T-helper 2 cell treated with Interferon-gamma antibody and Interleukin-4, amounts not matched to agents 100 ng/mL and 5 ng/mL, for 36 hours (primary cell): ENCODE measurements around the gene CISTR. TPM values are rescaled to one million over a fixed set of nuclear protein-coding genes. Genes with fewer than 3 reads are reported as not detected.

Experiments
- total RNA-seq: library from RNA; stranded (reverse); gene quantifications from 2 replicates; pipeline ENCODE4 v1.2.3, GENCODE V29; 2022

Gene CISTR
- total RNA-seq, 1 donor from 2014 or later: not detected

Other genes with a start within 250 kb of the CISTR start
- gene NPFF, start 244.5 kb downstream of the CISTR start, total RNA-seq: not detected in 2 replicates
- 30.7 and 35.5 TPM in 2 replicates for gene ATF7, start 125.6 kb downstream of the CISTR start, total RNA-seq
- gene ATP5MC2, start 75.9 kb downstream of the CISTR start, total RNA-seq: 343 and 345 TPM in 2 replicates
- 40.7 and 45.5 TPM in 2 replicates for gene CALCOCO1, start 24.5 kb downstream of the CISTR start, total RNA-seq
- not detected in 2 replicates for gene HOXC13, start 186.9 kb upstream of the CISTR start, total RNA-seq
- not detected in 2 replicates for gene HOXC12, start 202.9 kb upstream of the CISTR start, total RNA-seq
- not detected in 2 replicates for gene HOXC11, start 221.1 kb upstream of the CISTR start, total RNA-seq
- gene HOTAIR, start 223.0 kb upstream of the CISTR start, total RNA-seq: not detected in 2 replicates
- gene HOXC10, start 233.2 kb upstream of the CISTR start, total RNA-seq: not detected in 2 replicates
- not detected in 2 replicates for gene HOXC9, start 248.2 kb upstream of the CISTR start, total RNA-seq